LNCAP (cell line): Measurements from ENCODE around the gene PCDHGA7.
A peak's percentile ranks its signal among the peaks of the same experiment; 100 is the strongest.

Experiments used
- TF ChIP-seq, protein P1 (sequence below): fragments of 450-650 bp; IDR thresholded peaks from 2 replicates; pipeline ENCODE4 v1.5.1; 2017; ENCODE audit warnings: mild to moderate bottlenecking

PCDHGA7 gene

DNA sequence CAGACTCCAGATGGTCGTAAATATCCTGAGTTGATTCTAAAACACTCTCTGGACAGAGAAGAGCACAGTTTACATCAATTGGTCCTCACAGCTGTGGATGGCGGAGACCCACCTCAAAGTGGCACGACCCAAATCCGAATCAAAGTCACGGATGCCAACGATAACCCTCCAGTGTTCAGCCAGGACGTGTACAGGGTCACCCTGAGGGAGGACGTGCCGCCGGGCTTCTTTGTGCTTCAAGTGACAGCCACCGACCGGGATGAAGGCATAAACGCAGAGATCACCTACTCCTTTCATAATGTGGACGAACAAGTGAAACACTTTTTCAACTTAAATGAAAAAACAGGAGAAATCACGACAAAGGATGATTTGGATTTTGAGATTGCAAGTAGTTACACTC is 21.9 kb upstream of the PCDHGA7 start:
- TF ChIP-seq, protein P1, sequence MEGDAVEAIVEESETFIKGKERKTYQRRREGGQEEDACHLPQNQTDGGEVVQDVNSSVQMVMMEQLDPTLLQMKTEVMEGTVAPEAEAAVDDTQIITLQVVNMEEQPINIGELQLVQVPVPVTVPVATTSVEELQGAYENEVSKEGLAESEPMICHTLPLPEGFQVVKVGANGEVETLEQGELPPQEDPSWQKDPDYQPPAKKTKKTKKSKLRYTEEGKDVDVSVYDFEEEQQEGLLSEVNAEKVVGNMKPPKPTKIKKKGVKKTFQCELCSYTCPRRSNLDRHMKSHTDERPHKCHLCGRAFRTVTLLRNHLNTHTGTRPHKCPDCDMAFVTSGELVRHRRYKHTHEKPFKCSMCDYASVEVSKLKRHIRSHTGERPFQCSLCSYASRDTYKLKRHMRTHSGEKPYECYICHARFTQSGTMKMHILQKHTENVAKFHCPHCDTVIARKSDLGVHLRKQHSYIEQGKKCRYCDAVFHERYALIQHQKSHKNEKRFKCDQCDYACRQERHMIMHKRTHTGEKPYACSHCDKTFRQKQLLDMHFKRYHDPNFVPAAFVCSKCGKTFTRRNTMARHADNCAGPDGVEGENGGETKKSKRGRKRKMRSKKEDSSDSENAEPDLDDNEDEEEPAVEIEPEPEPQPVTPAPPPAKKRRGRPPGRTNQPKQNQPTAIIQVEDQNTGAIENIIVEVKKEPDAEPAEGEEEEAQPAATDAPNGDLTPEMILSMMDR = no peak

DNA sequence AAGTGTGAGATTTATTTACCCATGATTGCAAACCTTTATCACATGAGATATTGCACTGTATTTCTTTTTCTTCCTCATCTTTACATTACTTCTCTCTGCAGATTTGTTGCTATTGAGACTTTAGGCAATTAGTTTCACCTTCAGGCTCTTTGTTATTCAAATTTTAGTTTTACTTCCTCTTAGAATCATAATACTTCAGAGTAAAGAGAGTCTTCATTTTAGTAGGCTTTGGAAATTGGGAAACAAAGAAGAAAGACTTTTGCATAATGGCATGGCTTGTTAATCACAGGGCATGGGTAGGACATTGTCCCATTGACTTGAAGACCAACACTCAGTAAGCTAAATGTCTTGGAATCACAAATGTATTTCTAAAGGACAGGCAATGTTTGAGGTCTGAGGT is 19.8 kb upstream of the PCDHGA7 start:
- TF ChIP-seq, protein P1 = no peak

DNA sequence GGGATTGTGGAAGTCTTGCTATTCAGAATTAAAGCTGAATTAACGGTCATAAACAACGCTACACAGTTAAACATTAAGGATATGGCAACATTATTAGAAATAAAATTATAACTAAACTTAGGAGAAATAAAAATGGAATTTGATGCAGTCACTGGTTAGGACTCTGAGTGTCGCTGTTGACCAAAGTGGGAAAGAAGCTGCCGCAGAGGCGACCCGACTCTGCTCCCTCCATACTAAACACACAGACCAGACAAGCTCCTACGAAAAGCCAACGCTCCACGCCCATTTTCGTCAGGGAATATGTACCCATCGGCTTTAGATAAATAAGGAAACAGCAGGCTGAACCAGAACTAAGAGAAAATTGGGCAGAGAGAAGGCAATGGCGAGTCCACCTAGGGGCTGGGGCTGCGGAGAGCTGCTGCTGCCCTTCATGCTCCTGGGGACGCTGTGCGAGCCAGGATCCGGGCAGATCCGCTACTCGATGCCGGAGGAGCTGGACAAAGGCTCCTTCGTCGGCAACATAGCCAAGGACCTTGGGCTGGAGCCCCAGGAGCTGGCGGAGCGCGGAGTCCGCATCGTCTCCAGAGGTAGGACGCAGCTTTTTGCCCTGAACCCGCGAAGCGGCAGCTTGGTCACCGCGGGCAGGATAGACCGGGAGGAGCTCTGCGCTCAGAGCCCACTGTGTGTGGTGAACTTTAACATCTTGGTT is 18.4 kb upstream of the PCDHGA7 start, which contains the start of gene PCDHGA5:
TSS of gene PCDHGA5 (plus strand) at position 211 of the 709 bp plus-strand sequence. CDS start at position 380, 169 bp downstream.
- TF ChIP-seq, protein P1 = peak; percentile 33; the same call in 1 of the 2 replicates

DNA sequence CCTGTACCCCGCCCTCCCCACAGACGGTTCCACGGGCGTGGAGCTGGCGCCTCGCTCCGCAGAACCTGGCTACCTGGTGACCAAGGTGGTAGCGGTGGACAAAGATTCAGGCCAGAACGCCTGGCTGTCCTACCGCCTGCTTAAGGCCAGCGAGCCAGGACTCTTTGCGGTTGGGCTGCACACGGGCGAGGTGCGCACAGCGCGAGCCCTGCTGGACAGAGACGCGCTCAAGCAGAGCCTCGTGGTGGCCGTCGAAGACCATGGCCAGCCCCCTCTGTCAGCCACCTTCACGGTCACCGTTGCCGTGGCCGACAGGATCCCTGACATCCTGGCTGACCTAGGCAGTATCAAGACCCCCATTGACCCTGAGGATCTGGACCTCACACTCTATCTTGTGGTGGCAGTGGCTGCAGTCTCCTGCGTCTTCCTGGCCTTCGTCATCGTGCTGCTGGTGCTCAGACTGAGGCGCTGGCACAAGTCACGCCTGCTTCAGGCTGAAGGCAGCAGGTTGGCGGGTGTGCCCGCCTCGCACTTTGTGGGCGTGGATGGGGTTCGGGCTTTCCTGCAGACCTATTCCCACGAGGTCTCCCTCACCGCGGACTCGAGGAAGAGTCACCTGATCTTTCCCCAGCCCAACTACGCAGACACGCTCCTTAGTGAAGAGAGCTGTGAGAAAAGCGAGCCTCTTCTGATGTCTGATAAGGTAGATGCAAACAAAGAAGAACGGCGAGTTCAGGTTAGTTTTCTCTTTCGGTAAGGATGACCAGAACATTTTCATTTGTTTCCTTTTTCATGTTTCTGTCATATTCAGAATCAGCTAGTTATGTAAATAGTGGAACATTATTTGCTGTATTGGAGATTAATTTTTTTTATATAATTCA is 16.3 kb upstream of the PCDHGA7 start:
- TF ChIP-seq, protein P1 = no peak

DNA sequence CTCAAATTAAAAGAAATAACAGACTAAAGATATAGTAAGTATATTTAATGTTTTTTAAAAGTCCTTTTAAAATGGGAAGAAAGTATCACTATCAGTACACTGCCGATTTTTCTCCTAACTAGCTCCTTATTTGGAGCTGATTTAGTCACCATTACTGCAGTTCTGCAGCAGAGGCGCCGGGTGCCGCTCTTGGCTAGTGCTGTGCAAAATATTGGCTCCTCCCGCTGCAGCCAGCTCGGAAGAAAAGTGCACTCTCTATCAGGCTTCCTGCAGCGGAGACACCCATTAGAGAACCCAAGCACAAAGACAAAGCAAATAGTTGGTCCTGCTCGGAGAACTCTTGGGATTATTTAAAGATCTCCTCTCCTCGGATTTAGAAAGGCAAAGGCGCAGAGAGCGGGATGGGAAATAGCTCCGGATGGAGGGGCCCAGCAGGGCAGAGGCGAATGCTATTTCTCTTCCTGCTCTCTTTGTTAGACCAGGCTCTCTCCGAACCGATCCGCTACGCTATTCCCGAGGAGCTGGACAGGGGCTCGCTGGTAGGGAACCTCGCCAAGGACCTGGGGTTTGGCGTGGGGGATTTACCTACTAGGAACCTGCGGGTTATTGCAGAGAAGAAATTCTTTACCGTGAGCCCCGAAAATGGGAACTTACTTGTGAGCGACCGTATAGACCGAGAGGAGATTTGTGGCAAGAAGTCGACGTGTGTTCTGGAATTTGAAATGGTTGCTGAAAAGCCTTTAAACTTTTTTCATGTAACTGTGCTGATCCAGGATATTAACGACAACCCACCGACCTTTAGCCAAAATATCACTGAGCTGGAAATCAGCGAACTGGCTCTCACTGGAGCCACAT is 12.3 kb upstream of the PCDHGA7 start, which contains the start of gene PCDHGB3:
TSS of gene PCDHGB3 (plus strand) at position 249 of the 855 bp plus-strand sequence. CDS start at position 402, 153 bp downstream.
- TF ChIP-seq, protein P1 = no peak

DNA sequence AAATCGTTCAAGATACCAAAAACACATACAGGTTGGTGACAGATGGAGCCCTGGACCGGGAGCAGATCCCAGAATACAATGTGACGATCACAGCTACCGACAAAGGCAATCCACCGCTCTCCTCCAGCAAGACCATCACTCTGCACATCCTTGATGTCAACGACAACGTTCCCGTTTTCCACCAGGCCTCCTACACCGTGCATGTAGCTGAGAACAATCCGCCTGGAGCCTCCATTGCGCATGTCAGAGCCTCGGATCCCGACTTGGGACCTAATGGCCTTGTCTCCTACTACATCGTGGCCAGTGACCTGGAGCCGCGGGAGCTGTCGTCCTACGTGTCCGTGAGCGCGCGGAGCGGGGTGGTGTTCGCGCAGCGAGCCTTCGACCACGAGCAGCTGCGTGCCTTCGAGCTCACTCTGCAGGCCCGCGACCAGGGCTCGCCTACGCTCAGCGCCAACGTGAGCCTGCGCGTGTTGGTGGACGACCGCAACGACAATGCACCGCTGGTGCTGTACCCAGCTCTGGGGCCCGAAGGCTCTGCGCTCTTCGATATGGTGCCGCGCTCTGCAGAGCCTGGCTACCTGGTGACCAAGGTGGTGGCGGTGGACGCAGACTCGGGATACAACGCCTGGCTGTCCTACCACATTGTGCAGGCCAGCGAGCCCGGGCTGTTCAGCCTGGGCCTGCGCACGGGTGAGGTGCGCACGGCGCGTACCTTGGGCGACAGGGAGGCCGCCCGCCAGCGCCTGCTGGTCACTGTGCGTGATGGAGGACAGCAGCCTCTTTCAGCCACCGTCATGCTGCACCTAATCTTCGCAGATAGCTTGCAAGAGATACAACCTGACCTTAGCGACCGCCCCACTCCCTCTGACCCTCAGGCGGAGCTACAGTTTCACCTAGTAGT is 10.7 kb upstream of the PCDHGA7 start:
- TF ChIP-seq, protein P1 = no peak
